Natural killer cell (primary cell): Measurements from ENCODE around the gene EEPD1. TPM values are rescaled to one million over a fixed set of nuclear protein-coding genes. Genes with fewer than 3 reads are reported as not detected.

Experiments
- ATAC-seq, 3 donors: fragments of 150-1000 bp in 2 of 3; fragments of 200-7000 bp in 1 of 3; cut with Tn5 transposase; 1 replicate in 1 of 3; 2 replicates in 2 of 3; pipeline ENCODE4 v1.10.0; 2021; ENCODE audit warnings: mild to moderate bottlenecking in 2 of 3, moderate library complexity in 2 of 3
- DNase-seq, 2 donors: peaks; one replicate each; pipeline versions ENCODE4 v3.0.0 to v3.0.0-alpha.2; 2013 to 2021; ENCODE audit warnings: mixed read lengths in 1 of 2
- H3K27ac ChIP-seq: one replicate; pipeline ENCODE4 v1.5.1; 2013; ENCODE audit warnings: mild to moderate bottlenecking, low read length
- H3K27me3 ChIP-seq: one replicate; pipeline ENCODE4 v1.6.1; 2013; ENCODE audit warnings: low read length; ENCODE audit not compliant: control insufficient read depth, insufficient read depth
- H3K36me3 ChIP-seq: one replicate; pipeline ENCODE4 v1.6.1; 2013; ENCODE audit warnings: low read length; ENCODE audit not compliant: control insufficient read depth, insufficient read depth
- H3K4me1 ChIP-seq: one replicate; pipeline ENCODE4 v1.6.1; 2013; ENCODE audit warnings: low read length; ENCODE audit not compliant: control insufficient read depth, insufficient read depth
- H3K4me3 ChIP-seq: one replicate; pipeline ENCODE4 v1.5.1; 2013; ENCODE audit warnings: low read length
- H3K9me3 ChIP-seq: one replicate; pipeline ENCODE4 v1.6.1; 2013; ENCODE audit warnings: low read length; ENCODE audit not compliant: control insufficient read depth, insufficient read depth
- H3K27ac Mint-ChIP-seq, 2 donors: one replicate each; pipeline ENCODE4 v1.8.0; 2022; ENCODE audit warnings: mild to moderate bottlenecking in 2 of 2, mixed read lengths in 2 of 2, moderate library complexity in 1 of 2
- H3K27me3 Mint-ChIP-seq, 2 donors: one replicate each; pipeline ENCODE4 v1.8.0; 2022; ENCODE audit warnings: low read depth in 2 of 2, mixed read lengths in 2 of 2
- H3K36me3 Mint-ChIP-seq: one replicate; pipeline ENCODE4 v1.8.0; 2022; ENCODE audit warnings: mixed read lengths
- H3K4me1 Mint-ChIP-seq, 2 donors: one replicate each; pipeline ENCODE4 v1.8.0; 2022; ENCODE audit warnings: mixed read lengths in 2 of 2
- H3K4me3 Mint-ChIP-seq: one replicate; pipeline ENCODE4 v1.8.0; 2022; ENCODE audit warnings: mild to moderate bottlenecking, moderate library complexity, mixed read lengths
- H3K9me3 Mint-ChIP-seq, 2 donors: one replicate each; pipeline ENCODE4 v1.8.0; 2022; ENCODE audit warnings: mixed read lengths in 2 of 2
- WGBS: methylation state at CpG from one replicate; pipeline ENCODE4 v1.1.7; 2013; ENCODE audit warnings: missing lambda C conversion rate; ENCODE audit not compliant: insufficient coverage; 5-methylcytosine and 5-hydroxymethylcytosine counted together
- intact Hi-C: fragments of 100-400 bp; cut with micrococcal nuclease; formaldehyde crosslinking; loops from one replicate; pipeline ENCODE4 v1.14.2; 2022
- total RNA-seq, 4 donors: library from RNA; stranded (reverse); fragments of 120-200 nt in 1 of 4; gene quantifications; one replicate each; pipeline versions ENCODE4 v1.2.3 to v1.2.4, GENCODE V29; 2013 to 2022
- TF ChIP-seq, protein P1 (sequence below): fragments of 200-600 bp; IDR thresholded peaks from one replicate; pipeline ENCODE4 v1.8.0; 2022; ENCODE audit warnings: antibody characterized with exemption

EEPD1 gene
- total RNA-seq, 3 donors from 2014 or later (not counting 1 experiment from before 2014, with no cell fraction given): 0.45 to 4.9 (median 1.4) TPM

DNA sequence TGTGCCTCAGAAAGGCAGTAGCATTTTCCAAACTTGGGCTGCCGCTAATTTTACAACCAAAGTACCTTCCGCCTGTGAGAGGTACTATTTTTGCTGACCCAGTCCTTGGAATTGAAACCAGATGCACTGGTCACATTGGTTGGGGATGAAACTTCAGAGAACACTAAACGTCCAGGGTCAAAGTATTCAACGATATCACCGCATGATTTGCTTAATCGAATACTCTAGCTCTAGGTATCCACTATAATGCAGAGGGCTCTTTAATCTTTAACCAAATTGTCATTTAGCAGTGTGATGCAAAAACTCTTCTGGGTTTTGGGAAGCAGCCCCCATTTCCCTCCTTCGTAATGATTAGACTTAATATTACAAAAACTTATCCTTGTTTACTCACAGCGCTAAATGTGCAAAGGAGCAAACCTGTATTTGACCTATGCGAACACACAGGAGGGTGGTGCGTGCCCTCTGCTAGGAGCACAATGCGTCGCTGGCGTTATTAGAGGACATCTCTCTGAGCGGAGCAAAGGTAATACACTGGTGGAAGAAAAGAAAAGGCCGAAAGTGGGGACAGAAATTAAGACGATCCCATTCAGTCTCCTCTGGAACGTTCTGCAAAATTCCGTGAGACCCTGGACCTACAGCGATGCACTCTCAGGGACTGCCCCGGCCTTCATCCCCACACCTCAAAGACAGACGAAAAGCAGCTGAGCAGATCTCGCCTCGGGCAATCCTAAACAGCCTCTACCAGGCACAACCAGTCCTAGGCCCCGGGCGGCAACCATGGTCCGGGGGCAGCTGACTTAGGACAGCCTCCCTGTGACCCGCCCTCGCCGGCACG is 916 bp upstream of the EEPD1 start:
- DNase-seq: peak in 1 of 2 donors; percentile 7
- intact Hi-C loops: loop anchor here (5.0 kb wide), 1 partner anchor 1115 kb away; the partner anchor contains the start of gene DPY19L1
- no peaks in the 10 kb centered on the region for H3K27me3 ChIP-seq
- H3K27ac Mint-ChIP-seq: peak overlapping the region; percentile 18 to 65
- H3K9me3 Mint-ChIP-seq: no peaks in the 10 kb centered on the region
- no peaks in the 10 kb centered on the region for H3K36me3 ChIP-seq
- H3K27ac ChIP-seq: peak overlapping the region; percentile 4
- ATAC-seq: no peak
- H3K4me1 Mint-ChIP-seq: peaks cover 5 to 17% of the 10 kb centered on the region in 2 donors
- peaks cover 19% of the 10 kb centered on the region for H3K4me1 ChIP-seq
- TF ChIP-seq, protein P1, sequence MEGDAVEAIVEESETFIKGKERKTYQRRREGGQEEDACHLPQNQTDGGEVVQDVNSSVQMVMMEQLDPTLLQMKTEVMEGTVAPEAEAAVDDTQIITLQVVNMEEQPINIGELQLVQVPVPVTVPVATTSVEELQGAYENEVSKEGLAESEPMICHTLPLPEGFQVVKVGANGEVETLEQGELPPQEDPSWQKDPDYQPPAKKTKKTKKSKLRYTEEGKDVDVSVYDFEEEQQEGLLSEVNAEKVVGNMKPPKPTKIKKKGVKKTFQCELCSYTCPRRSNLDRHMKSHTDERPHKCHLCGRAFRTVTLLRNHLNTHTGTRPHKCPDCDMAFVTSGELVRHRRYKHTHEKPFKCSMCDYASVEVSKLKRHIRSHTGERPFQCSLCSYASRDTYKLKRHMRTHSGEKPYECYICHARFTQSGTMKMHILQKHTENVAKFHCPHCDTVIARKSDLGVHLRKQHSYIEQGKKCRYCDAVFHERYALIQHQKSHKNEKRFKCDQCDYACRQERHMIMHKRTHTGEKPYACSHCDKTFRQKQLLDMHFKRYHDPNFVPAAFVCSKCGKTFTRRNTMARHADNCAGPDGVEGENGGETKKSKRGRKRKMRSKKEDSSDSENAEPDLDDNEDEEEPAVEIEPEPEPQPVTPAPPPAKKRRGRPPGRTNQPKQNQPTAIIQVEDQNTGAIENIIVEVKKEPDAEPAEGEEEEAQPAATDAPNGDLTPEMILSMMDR: no peak
- peak overlapping the region; percentile 47 for H3K4me3 ChIP-seq
- H3K4me3 Mint-ChIP-seq: peak overlapping the region; percentile 88
- H3K36me3 Mint-ChIP-seq: no peaks in the 10 kb centered on the region
- no peaks in the 10 kb centered on the region for H3K9me3 ChIP-seq
- peaks cover 0 to 4% of the 10 kb centered on the region in 2 donors for H3K27me3 Mint-ChIP-seq
- WGBS: 57% methylated on average over 30 of the region's 30 CpGs

DNA sequence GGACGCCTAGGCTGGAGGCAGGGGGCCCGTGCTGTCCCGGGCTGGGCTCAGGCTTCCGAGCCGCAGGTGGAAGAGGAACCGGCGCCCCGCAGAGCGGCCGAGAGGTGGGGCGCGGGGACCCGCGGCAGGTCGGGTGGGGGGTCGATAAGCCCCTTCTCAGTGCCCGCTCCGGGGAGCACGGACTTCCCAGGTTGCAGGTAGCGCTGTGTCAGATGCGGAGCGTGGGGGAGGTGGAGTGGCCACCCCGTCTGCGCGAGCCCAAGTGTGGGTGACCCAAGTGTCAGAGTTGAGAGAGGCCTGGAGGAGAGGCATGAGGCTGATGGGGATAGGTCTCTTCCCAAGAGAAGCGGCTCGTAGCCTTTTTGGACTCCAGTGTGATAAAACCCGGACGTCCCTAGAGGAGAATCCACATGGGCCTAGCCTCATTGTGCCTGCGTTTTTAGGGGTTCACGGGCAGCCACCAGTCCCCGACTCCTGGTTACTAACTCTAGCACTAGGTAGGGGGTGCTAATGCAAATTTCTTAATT is 580 bp downstream of the EEPD1 start:
- Mint-ChIP-seq H3K27me3 (peaks cover 0 to 4% of the 10 kb centered on the region in 2 donors), H3K27ac (no peak overlapping the region), H3K4me3 (peak overlapping the region; percentile 61), H3K9me3 (no peaks in the 10 kb centered on the region), H3K4me1 (peaks cover 5 to 17% of the 10 kb centered on the region in 2 donors), H3K36me3 (no peaks in the 10 kb centered on the region)
- 7% methylated on average over 32 of the region's 32 CpGs for WGBS
- Histone ChIP-seq H3K4me1 (peaks cover 19% of the 10 kb centered on the region), H3K9me3 (no peaks in the 10 kb centered on the region), H3K27me3 (no peaks in the 10 kb centered on the region), H3K27ac (no peak overlapping the region), H3K36me3 (no peaks in the 10 kb centered on the region), H3K4me3 (peak overlapping the region; percentile 47)
- intact Hi-C loops: loop anchor here (5.0 kb wide), 1 partner anchor 1116 kb away; the partner anchor contains the start of gene DPY19L1
- TF ChIP-seq, protein P1: no peak
- DNase-seq (peak in 1 of 2 donors; percentile 29), ATAC-seq (no peak)

DNA sequence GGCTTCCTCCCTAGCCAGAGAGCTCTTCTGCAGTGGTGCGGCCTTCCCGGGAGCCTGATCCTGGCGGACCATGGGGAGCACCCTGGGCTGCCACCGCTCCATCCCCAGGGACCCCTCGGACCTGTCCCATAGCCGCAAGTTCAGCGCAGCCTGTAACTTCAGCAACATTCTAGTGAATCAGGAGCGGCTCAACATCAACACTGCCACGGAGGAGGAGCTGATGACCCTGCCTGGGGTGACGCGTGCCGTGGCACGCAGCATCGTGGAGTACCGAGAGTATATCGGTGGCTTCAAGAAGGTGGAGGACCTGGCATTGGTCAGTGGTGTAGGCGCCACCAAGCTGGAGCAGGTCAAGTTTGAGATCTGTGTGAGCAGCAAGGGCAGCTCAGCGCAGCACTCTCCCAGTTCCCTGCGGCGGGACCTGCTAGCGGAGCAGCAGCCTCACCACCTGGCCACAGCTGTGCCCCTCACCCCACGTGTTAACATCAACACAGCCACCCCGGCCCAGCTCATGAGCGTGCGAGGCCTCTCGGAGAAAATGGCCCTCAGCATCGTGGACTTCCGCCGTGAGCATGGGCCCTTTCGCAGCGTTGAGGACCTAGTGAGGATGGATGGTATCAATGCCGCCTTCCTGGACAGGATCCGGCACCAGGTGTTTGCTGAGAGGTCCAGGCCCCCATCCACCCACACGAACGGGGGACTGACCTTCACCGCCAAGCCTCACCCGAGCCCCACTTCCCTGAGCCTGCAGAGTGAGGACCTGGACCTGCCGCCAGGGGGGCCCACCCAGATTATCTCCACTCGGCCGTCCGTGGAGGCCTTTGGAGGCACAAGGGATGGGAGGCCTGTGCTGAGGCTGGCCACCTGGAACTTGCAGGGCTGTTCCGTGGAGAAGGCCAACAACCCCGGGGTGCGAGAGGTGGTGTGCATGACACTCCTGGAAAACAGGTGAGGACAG is 1.5 kb downstream of the EEPD1 start:
- intact Hi-C loops: loop anchor here (5.0 kb wide), 1 partner anchor 1117 kb away; the partner anchor contains the start of gene DPY19L1
- no peak overlapping the region for H3K27ac ChIP-seq

More for the DNA sequence above, 1.5 kb downstream of the EEPD1 start:
- Histone ChIP-seq H3K36me3 (no peaks in the 10 kb centered on the region), H3K4me3 (no peak overlapping the region), H3K27me3 (no peaks in the 10 kb centered on the region), H3K9me3 (no peaks in the 10 kb centered on the region), H3K4me1 (peaks cover 19% of the 10 kb centered on the region)
- peaks cover 5 to 17% of the 10 kb centered on the region in 2 donors for H3K4me1 Mint-ChIP-seq
- peak in 1 of 2 donors; percentile 10 for DNase-seq
- no peak for ATAC-seq
- H3K27ac Mint-ChIP-seq: no peak overlapping the region
- TF ChIP-seq, protein P1: no peak
- no peaks in the 10 kb centered on the region for H3K9me3 Mint-ChIP-seq
- H3K4me3 Mint-ChIP-seq: peak overlapping the region; percentile 61
- peaks cover 0 to 4% of the 10 kb centered on the region in 2 donors for H3K27me3 Mint-ChIP-seq
- WGBS: 96% methylated on average over 44 of the region's 44 CpGs
- H3K36me3 Mint-ChIP-seq: no peaks in the 10 kb centered on the region
